ENCODE data around the gene NUP188.

The NUP188 gene

DNA sequence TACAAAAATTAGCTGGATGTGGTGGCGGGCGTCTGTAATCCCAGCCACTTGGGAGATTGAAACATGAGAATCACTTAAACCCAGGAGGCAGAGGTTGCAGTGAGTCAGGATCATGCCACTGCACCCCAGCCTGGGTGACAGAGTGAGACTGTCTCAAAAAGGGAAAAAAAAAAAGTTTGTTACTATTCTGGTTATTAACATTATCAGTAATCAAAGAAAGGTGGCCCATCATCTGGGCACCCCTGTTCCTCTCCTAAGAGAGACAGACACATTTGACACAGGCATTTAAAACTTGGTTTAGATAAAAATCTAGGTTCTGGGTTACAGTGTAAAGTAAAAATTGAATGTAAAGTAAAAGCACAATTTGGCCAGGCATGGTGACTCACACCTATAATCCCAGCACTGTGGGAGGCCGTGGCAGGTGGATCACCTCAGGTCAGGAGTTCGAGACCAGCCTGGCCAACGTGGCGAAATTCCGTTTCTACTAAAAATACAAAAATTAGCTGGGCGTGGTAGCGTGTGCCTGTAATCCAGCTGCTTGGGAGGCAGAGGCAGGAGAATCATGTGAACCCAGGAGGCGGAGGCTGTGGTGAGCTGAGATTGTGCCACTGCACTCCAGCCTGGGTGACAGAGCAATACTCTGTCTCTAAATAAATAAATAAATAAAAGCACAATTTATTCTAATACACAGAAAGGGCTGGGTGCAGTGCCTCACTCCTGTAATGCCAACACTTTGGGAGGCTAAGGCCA is 43.5 kb upstream of the NUP188 start:
- Histone ChIP-seq H3K27me3 (ENCODE audit: control insufficient read depth in 1 of 2, insufficient read depth in 2 of 2, low read length in 2 of 2) (no peaks in the 10 kb centered on the region), H3K9me3 (ENCODE audit: control insufficient read depth in 2 of 2, low read length in 2 of 2) (no peaks in the 10 kb centered on the region), H3K9ac (ENCODE audit: low read length in 2 of 2) (no peak overlapping the region), H3K4me3 (ENCODE audit: low read length in 2 of 2) (no peak overlapping the region), H3K4me1 (ENCODE audit: control insufficient read depth, insufficient read depth, low read length) (peaks cover 5% of the 10 kb centered on the region), H3K27ac (ENCODE audit: low read length) (no peak overlapping the region), H3K36me3 (ENCODE audit: control insufficient read depth in 2 of 2, insufficient read depth in 2 of 2, low read length in 2 of 2) (peaks cover 22 to 26% of the 10 kb centered on the region in 2 donors)

DNA sequence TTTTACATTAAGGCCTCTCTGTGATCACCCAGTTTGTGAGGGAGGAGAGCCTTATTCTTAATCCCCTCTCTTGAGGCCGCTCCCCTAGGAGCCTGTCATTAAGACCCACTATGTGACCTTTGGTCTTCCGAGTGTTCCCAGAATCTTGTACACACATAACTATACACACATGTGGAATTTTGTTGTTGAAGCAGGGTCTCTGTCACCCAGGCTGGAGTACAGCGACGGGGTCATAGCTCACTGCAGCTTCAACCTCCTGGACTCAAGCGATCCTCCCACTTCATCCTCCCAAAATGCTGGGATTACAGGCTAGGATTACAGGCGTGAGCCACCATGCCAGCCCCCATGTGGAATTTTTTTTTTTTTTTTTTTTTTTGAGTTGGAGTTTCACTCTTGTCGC is 41.5 kb upstream of the NUP188 start:
- no peak overlapping the region for H3K27ac ChIP-seq (ENCODE audit: low read length)
- no peak overlapping the region for H3K9ac ChIP-seq (ENCODE audit: low read length in 2 of 2)

DNA sequence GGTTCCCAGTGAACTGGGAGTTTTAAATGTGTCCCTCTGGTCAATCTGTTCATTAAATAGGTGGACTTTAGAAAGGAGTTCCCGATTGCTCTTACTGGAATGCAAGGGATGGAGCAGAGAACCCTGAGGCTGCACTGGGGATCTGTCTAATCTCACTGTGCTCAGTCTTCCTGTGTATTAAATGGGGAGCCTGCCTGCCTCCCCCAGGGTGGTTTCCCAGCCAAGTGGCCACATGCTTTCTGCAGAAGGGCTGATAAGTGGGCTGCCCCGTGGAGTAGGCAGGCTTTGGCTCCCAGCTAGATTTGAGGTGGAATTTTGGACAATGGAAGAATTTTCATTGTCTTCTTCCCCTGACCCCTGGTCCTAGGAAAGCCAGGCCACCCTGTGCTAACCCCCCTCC is 40.8 kb upstream of the NUP188 start:
- no peaks in the 10 kb centered on the region for H3K9me3 ChIP-seq (ENCODE audit: control insufficient read depth in 2 of 2, low read length in 2 of 2)
- peaks cover 25% of the 10 kb centered on the region for H3K4me1 ChIP-seq (ENCODE audit: control insufficient read depth, insufficient read depth, low read length)
- no peak overlapping the region for H3K27ac ChIP-seq (ENCODE audit: low read length)
- no peak overlapping the region for H3K4me3 ChIP-seq (ENCODE audit: low read length in 2 of 2)
- H3K36me3 ChIP-seq (ENCODE audit: control insufficient read depth in 2 of 2, insufficient read depth in 2 of 2, low read length in 2 of 2) = peaks cover 19 to 31% of the 10 kb centered on the region in 2 donors
- no peak overlapping the region for H3K9ac ChIP-seq (ENCODE audit: low read length in 2 of 2)
- H3K27me3 ChIP-seq (ENCODE audit: control insufficient read depth in 1 of 2, insufficient read depth in 2 of 2, low read length in 2 of 2) = no peaks in the 10 kb centered on the region

More for the DNA sequence above, 41.5 kb upstream of the NUP188 start:
- Histone ChIP-seq H3K36me3 (ENCODE audit: control insufficient read depth in 2 of 2, insufficient read depth in 2 of 2, low read length in 2 of 2) (peaks cover 19 to 31% of the 10 kb centered on the region in 2 donors), H3K9me3 (ENCODE audit: control insufficient read depth in 2 of 2, low read length in 2 of 2) (no peaks in the 10 kb centered on the region), H3K27me3 (ENCODE audit: control insufficient read depth in 1 of 2, insufficient read depth in 2 of 2, low read length in 2 of 2) (no peaks in the 10 kb centered on the region), H3K4me1 (ENCODE audit: control insufficient read depth, insufficient read depth, low read length) (peaks cover 17% of the 10 kb centered on the region), H3K4me3 (ENCODE audit: low read length in 2 of 2) (no peak overlapping the region)

DNA sequence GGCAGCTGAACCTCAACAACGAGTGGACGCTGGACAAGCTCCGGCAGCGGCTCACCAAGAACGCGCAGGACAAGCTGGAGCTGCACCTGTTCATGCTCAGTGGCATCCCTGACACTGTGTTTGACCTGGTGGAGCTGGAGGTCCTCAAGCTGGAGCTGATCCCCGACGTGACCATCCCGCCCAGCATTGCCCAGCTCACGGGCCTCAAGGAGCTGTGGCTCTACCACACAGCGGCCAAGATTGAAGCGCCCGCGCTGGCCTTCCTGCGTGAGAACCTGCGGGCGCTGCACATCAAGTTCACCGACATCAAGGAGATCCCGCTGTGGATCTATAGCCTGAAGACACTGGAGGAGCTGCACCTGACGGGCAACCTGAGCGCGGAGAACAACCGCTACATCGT is 39.1 kb upstream of the NUP188 start:
- peaks cover 19 to 31% of the 10 kb centered on the region in 2 donors for H3K36me3 ChIP-seq (ENCODE audit: control insufficient read depth in 2 of 2, insufficient read depth in 2 of 2, low read length in 2 of 2)
- H3K4me3 ChIP-seq (ENCODE audit: low read length in 2 of 2) = no peak overlapping the region
- H3K27ac ChIP-seq (ENCODE audit: low read length) = no peak overlapping the region
- no peaks in the 10 kb centered on the region for H3K27me3 ChIP-seq (ENCODE audit: control insufficient read depth in 1 of 2, insufficient read depth in 2 of 2, low read length in 2 of 2)
- no peaks in the 10 kb centered on the region for H3K9me3 ChIP-seq (ENCODE audit: control insufficient read depth in 2 of 2, low read length in 2 of 2)
- H3K4me1 ChIP-seq (ENCODE audit: control insufficient read depth, insufficient read depth, low read length) = peaks cover 37% of the 10 kb centered on the region
- H3K9ac ChIP-seq (ENCODE audit: low read length in 2 of 2) = no peak overlapping the region

DNA sequence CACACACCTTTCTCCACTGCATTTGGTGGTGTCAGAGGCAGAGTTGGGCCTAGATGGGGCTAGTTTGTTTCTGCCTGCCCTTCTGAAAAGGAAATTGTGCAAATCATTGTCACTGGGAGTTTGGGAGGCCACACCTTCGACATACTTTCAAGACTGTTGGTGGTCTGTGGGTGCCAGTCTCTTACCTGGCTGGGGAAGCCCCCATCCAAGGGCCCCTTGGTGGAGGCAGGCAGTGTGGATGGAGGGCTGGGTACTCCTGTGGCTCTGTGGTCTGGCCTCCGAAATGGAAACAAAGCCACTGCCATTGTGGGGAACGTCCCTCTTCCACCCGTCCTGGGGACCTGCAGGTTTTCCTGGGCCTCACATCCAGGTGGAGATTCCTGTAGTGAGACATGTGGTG is 37.6 kb upstream of the NUP188 start:
- Histone ChIP-seq H3K9me3 (ENCODE audit: control insufficient read depth in 2 of 2, low read length in 2 of 2) (no peaks in the 10 kb centered on the region), H3K36me3 (ENCODE audit: control insufficient read depth in 2 of 2, insufficient read depth in 2 of 2, low read length in 2 of 2) (peaks cover 19 to 31% of the 10 kb centered on the region in 2 donors), H3K27ac (ENCODE audit: low read length) (no peak overlapping the region), H3K9ac (ENCODE audit: low read length in 2 of 2) (no peak overlapping the region), H3K4me3 (ENCODE audit: low read length in 2 of 2) (no peak overlapping the region), H3K4me1 (ENCODE audit: control insufficient read depth, insufficient read depth, low read length) (peaks cover 45% of the 10 kb centered on the region), H3K27me3 (ENCODE audit: control insufficient read depth in 1 of 2, insufficient read depth in 2 of 2, low read length in 2 of 2) (no peaks in the 10 kb centered on the region)

DNA sequence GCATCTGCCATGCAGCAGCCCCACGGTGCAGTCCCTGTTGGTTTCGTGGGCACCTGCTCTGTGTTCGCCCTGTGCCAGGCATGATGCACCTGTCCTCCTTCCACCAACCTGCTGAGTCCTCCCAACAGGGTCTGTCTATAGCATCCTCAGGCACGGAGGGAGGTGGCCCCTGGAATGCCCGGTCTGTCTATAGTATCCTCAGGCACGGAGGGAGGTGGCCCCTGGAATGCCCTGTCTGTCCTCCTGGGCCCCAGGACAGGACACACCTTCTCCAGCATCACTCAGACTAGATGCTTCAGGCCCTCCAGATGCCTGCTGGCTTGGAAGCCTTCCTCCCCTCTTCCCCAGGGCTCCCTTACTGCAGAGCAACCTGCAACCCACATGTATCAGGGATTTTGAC is 36.6 kb upstream of the NUP188 start:
- H3K27me3 ChIP-seq (ENCODE audit: control insufficient read depth in 1 of 2, insufficient read depth in 2 of 2, low read length in 2 of 2) = no peaks in the 10 kb centered on the region
- peak overlapping the region in 1 of 2 donors; percentile 29 for H3K9ac ChIP-seq (ENCODE audit: low read length in 2 of 2)
- no peak overlapping the region for H3K27ac ChIP-seq (ENCODE audit: low read length)
- peak overlapping the region in 1 of 2 donors; percentile 29 for H3K4me3 ChIP-seq (ENCODE audit: low read length in 2 of 2)
- peaks cover 19 to 31% of the 10 kb centered on the region in 2 donors for H3K36me3 ChIP-seq (ENCODE audit: control insufficient read depth in 2 of 2, insufficient read depth in 2 of 2, low read length in 2 of 2)
- no peaks in the 10 kb centered on the region for H3K9me3 ChIP-seq (ENCODE audit: control insufficient read depth in 2 of 2, low read length in 2 of 2)
- peaks cover 47% of the 10 kb centered on the region for H3K4me1 ChIP-seq (ENCODE audit: control insufficient read depth, insufficient read depth, low read length)

DNA sequence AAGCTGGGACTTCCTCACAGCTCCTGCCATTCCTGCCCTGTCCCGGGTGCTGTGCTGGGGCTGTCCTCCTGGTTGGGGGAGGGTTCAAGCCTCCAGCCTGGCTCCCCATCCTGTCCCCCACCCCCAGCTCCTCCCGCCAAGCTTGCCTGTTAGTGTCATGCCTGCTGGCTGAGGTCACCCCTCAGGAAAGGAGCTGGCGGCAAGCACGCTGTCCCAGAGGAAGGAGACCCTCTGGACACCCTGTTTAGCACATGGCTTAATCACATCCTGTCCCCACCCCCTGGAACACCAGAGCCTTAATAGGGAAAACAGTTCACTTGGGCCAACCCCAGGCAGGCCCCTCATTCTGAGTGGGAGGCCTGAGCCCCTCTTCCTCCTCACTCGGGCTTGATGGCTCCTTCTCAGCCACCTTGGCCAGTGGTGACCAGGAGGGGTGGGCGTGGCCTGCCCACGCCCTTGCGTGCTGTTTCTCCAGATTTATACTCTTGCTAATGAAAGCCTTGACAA is 35.9 kb upstream of the NUP188 start:
- peaks cover 54% of the 10 kb centered on the region for H3K4me1 ChIP-seq (ENCODE audit: control insufficient read depth, insufficient read depth, low read length)
- H3K4me3 ChIP-seq (ENCODE audit: low read length in 2 of 2) = peak overlapping the region in 1 of 2 donors; percentile 29
- H3K27ac ChIP-seq (ENCODE audit: low read length) = peak overlapping the region; percentile 6
- no peaks in the 10 kb centered on the region for H3K9me3 ChIP-seq (ENCODE audit: control insufficient read depth in 2 of 2, low read length in 2 of 2)
- H3K9ac ChIP-seq (ENCODE audit: low read length in 2 of 2) = no peak overlapping the region
- no peaks in the 10 kb centered on the region for H3K27me3 ChIP-seq (ENCODE audit: control insufficient read depth in 1 of 2, insufficient read depth in 2 of 2, low read length in 2 of 2)
- H3K36me3 ChIP-seq (ENCODE audit: control insufficient read depth in 2 of 2, insufficient read depth in 2 of 2, low read length in 2 of 2) = peaks cover 24 to 35% of the 10 kb centered on the region in 2 donors

DNA sequence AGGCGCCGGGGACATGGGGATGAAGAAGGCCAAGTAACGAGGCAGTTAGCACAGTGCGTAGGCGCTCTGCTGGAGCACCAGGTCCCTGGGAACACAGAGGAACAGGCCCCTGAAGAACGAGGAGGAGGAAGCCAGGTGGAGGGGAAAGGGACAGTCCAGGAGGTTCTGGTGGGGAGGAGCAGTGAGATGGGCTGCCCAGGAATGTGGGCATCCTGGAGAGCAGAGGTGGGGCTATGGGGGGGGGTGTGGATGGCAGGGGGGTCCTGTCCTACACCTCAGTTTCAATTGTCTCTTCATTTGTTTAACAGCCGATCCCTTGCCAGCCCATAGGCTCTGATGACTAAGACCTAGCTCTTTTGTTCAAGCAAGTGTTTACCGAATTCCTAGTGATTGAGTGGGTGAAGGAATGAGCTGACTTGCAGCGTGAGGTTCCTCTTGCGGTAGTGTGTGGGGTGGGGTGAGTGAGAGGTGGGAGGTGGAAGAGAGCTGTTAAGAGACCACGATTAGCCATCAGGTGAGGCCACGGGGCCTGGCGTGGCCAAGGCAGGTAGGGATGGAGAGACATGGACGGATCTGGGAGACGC is 35.1 kb upstream of the NUP188 start:
- peaks cover 62% of the 10 kb centered on the region for H3K4me1 ChIP-seq (ENCODE audit: control insufficient read depth, insufficient read depth, low read length)
- no peaks in the 10 kb centered on the region for H3K27me3 ChIP-seq (ENCODE audit: control insufficient read depth in 1 of 2, insufficient read depth in 2 of 2, low read length in 2 of 2)
- H3K27ac ChIP-seq (ENCODE audit: low read length) = peak overlapping the region; percentile 31
- no peaks in the 10 kb centered on the region for H3K9me3 ChIP-seq (ENCODE audit: control insufficient read depth in 2 of 2, low read length in 2 of 2)
- H3K4me3 ChIP-seq (ENCODE audit: low read length in 2 of 2) = peak overlapping the region in 1 of 2 donors; percentile 10
- H3K9ac ChIP-seq (ENCODE audit: low read length in 2 of 2) = no peak overlapping the region
- H3K36me3 ChIP-seq (ENCODE audit: control insufficient read depth in 2 of 2, insufficient read depth in 2 of 2, low read length in 2 of 2) = peaks cover 26 to 31% of the 10 kb centered on the region in 2 donors

DNA sequence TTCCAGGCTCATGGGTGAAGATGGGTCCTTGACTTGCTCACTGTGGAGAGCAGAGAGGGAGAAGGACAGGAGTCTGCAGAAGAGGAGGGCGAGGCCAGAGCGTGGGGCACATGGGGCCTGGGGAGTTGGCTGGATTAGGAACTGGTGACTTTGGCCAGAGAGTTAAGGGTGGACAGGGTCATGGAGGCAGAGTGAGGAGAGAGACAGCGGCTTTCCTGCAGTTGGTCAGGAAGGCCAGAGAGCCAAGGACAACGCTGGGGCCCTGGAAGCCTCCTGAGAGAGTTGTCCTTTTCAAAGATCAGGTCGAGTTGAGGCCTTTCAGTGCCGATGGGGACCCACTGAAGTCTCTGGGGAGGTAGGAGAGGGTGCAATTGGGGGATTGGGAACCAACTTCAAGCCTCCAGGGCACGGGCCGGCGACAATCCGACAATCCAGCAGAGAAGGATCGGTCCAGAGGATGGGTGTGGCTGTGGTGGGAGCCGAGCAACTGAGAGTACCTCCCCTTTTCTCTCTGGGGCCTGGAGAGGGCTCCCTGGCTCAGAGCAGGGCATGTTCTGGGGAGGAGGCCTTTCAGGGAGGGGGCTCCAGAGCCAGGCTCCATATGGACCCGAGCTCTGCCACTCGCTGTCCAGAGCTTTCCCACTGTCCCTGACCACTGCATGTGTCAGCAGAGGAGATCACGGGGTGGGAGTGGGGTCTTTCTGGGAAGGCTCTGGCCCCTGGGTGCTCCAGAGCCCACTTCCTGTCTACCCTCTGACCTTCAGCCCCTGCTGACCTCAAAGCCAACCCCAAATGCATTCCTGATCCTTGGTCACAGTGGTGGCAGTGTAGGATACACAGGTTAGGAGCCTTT is 34.2 kb upstream of the NUP188 start:
- peaks cover 22 to 25% of the 10 kb centered on the region in 2 donors for H3K36me3 ChIP-seq (ENCODE audit: control insufficient read depth in 2 of 2, insufficient read depth in 2 of 2, low read length in 2 of 2)
- no peaks in the 10 kb centered on the region for H3K9me3 ChIP-seq (ENCODE audit: control insufficient read depth in 2 of 2, low read length in 2 of 2)
- H3K9ac ChIP-seq (ENCODE audit: low read length in 2 of 2) = no peak overlapping the region
- H3K27me3 ChIP-seq (ENCODE audit: control insufficient read depth in 1 of 2, insufficient read depth in 2 of 2, low read length in 2 of 2) = no peaks in the 10 kb centered on the region
- peak overlapping the region; percentile 31 for H3K27ac ChIP-seq (ENCODE audit: low read length)
- H3K4me1 ChIP-seq (ENCODE audit: control insufficient read depth, insufficient read depth, low read length) = peaks cover 65% of the 10 kb centered on the region
- H3K4me3 ChIP-seq (ENCODE audit: low read length in 2 of 2) = peak overlapping the region in 1 of 2 donors; percentile 15

DNA sequence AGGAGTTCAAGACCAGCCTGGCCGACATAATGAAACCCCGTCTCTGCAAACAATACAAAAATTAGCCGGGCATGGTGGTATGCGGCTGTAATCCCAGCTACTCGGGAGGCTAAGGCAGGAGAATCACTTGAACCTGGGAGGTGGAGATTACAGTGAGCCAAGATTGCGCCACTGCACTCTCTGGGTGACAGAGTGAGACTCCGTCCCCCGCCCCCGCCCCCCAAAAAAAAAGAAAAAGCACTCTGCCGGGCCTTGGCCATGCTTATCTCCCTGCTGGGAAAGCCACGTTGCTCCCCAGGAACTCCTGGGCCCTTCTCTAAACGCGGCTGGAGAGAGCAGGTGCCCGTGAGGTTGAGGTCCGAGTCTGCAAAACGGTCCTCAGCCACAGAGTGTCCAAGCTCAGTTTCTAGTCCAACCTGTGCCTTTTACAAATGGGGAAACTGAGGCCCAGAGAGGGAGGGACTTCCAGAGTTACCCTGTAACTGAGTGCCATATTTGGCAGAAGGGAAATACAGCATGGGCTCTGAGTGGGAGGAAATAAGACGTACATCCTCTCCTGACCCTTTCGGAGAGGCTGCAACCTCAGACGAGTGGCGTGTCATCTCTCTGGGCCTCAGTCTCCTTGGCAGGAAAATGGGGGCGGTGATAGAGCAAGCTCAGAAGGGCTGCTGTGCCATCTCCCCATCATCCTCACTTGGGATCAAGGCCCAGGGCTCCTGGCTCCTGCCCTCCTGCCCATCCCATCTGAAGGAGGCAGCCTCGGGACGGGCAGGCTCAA is 33.3 kb upstream of the NUP188 start:
- H3K9me3 ChIP-seq (ENCODE audit: control insufficient read depth in 2 of 2, low read length in 2 of 2) = no peaks in the 10 kb centered on the region
- H3K27me3 ChIP-seq (ENCODE audit: control insufficient read depth in 1 of 2, insufficient read depth in 2 of 2, low read length in 2 of 2) = no peaks in the 10 kb centered on the region
- no peak overlapping the region for H3K27ac ChIP-seq (ENCODE audit: low read length)
- no peak overlapping the region for H3K9ac ChIP-seq (ENCODE audit: low read length in 2 of 2)
- no peak overlapping the region for H3K4me3 ChIP-seq (ENCODE audit: low read length in 2 of 2)
- peaks cover 15 to 16% of the 10 kb centered on the region in 2 donors for H3K36me3 ChIP-seq (ENCODE audit: control insufficient read depth in 2 of 2, insufficient read depth in 2 of 2, low read length in 2 of 2)
- peaks cover 67% of the 10 kb centered on the region for H3K4me1 ChIP-seq (ENCODE audit: control insufficient read depth, insufficient read depth, low read length)

All from stomach smooth muscle (tissue), 2 donors.